Bronchial epithelial cell (primary cell): ENCODE measurements around the gene OTOP2. TPM values are rescaled to one million over a fixed set of nuclear protein-coding genes. Genes with fewer than 3 reads are reported as not detected.

Experiments used
- DNase-seq: peaks from one replicate; pipeline ENCODE4 v3.0.0-alpha.2; 2010; ENCODE audit warnings: low read depth
- FAIRE-seq: peaks from 2 replicates; lab custom pipeline; 2011; peaks lifted over from hg19 to GRCh38; lab: Jason Lieb, UNC
- H3K27me3 ChIP-seq: 2 replicates; pipeline ENCODE4 v1.5.1; 2011; ENCODE audit warnings: low read length; ENCODE audit not compliant: control insufficient read depth, insufficient read depth
- H3K36me3 ChIP-seq: 2 replicates; pipeline ENCODE4 v1.5.1; 2011; ENCODE audit warnings: low read length; ENCODE audit not compliant: control insufficient read depth, insufficient read depth
- H3K4me3 ChIP-seq: 2 replicates; pipeline ENCODE4 v1.5.1; 2011; ENCODE audit warnings: mild to moderate bottlenecking, low read depth, low read length, control low read depth
- CTCF ChIP-seq: IDR thresholded peaks from 2 replicates; pipeline ENCODE4 v1.5.1; 2011; ENCODE audit warnings: mild to moderate bottlenecking, moderate library complexity, low read length, control low read depth, inconsistent platforms; ENCODE audit not compliant: insufficient read depth, severe bottlenecking
- total RNA-seq: library from RNA; depleted of rRNA; stranded (reverse); fragments of >200 nt; gene quantifications from 2 replicates; pipeline ENCODE4 v1.2.1, GENCODE V29; 2014

OTOP2 gene
- total RNA-seq, 1 donor from 2014 or later = not detected

GRCh38 chr17:74883241-74883745 is 40.8 kb upstream of the OTOP2 start:
- no peak for TF ChIP-seq CTCF
- FAIRE-seq (no peak), DNase-seq (no peak)
- H3K4me3 ChIP-seq = no peak overlapping the region
- H3K27me3 ChIP-seq = no peaks in the 10 kb centered on the region
- no peaks in the 10 kb centered on the region for H3K36me3 ChIP-seq

GRCh38 chr17:74888469-74888868 is 35.6 kb upstream of the OTOP2 start:
- Histone ChIP-seq H3K36me3 (no peaks in the 10 kb centered on the region), H3K4me3 (no peak overlapping the region), H3K27me3 (peaks cover 15% of the 10 kb centered on the region)
- DNase-seq = no peak
- FAIRE-seq = no peak
- TF ChIP-seq CTCF = no peak

DNA sequence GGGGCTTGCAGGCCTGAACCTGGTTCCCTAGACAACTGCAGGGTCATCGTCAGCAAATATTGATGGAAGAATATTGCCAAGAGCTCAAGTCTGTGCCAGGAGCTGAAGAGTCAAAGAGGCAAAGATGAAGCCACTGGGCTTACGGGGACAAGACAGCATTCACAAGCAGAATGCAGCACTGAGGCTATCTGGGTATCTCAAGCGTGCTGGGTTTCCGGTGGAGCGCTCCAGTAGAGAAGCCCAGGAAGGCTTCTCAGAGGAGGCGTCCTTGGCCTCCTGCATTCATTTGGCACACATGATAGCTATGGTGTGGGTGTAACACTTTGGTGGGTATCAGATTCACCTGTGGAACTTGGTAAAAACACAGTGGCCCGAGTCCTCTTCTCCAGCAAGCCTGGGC is 33.5 kb upstream of the OTOP2 start:
- FAIRE-seq = peak; percentile 7
- peaks cover 26% of the 10 kb centered on the region for H3K27me3 ChIP-seq
- H3K36me3 ChIP-seq = no peaks in the 10 kb centered on the region
- no peak for TF ChIP-seq CTCF
- no peak for DNase-seq
- no peak overlapping the region for H3K4me3 ChIP-seq

DNA sequence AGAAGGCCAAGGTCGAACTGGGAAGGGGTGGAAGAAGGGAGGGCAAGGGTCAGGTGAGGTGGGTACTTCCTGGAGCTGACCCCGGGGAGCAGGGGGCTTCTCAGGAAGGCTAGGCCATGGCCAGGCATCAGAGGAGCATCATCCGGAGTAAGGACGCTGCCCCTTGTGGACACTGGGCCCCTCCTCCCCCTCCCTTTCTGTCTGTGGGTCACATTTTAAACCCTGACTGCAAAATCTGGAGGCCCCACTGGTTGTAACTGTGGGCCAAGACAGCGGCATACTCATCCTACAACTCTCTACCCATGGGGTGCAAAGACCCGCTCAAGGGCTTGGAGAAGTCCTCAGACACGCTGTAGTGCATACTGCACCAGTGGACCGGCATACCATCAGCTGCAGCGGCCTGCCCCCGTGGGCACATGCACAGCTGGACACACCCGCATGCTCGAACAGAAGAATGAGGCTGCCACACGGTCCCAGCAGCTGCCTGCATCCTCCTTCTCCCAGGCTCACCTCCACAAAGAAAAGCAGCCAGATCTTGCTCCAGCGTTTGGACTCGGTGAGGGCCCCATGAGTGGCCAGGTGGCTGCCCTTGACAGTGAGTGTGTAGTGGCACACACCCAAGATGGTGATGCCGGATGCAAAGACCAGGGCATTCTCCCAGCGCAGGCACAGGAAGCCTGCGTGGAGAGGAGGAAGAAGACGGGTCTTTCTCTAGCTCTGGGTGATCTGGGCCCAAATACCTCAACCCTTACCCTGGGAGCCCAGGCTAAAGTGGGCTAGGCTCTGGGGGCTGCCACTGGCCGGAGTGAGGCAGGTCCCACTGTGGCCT is 31.8 kb upstream of the OTOP2 start:
- DNase-seq (no peak), FAIRE-seq (peak; percentile 28)
- Histone ChIP-seq H3K36me3 (no peaks in the 10 kb centered on the region), H3K4me3 (no peak overlapping the region), H3K27me3 (peaks cover 27% of the 10 kb centered on the region)
- TF ChIP-seq CTCF = no peak

- Histone ChIP-seq H3K36me3 (no peaks in the 10 kb centered on the region), H3K4me3 (peak within 1 kb of the TSS; percentile 15), H3K27me3 (peaks cover 27% of the 10 kb centered on the region)
- no peak for FAIRE-seq
- DNase-seq = no peak
- TF ChIP-seq CTCF = no peak
Measured at GRCh38 chr17:74892974-74893911, 30.8 kb upstream of the OTOP2 start, which contains the start of gene FADS6. Gene FADS6, minus strand, starts transcription at chr17:74893633. Its CDS starts 38 bp downstream, at chr17:74893595.
